PFSK-1 (cell line): ENCODE data around the gene BIRC7.

Source experiments
- FOXP2 ChIP-seq: optimal IDR thresholded peaks from 2 replicates; pipeline ENCODE3; 2011; ENCODE audit warnings: borderline replicate concordance, control low read depth, inconsistent platforms; ENCODE audit not compliant: insufficient read depth; ENCODE audit errors: extremely low read length, extremely low read depth
- POLR2AphosphoS5 ChIP-seq: IDR thresholded peaks from 2 replicates; pipeline ENCODE4 v1.6.1; 2012; ENCODE audit warnings: low read depth, mild to moderate bottlenecking, control low read depth, low read length, moderate library complexity
- SIN3A ChIP-seq: IDR thresholded peaks from 2 replicates; pipeline ENCODE4 v1.6.1; 2012; ENCODE audit warnings: mild to moderate bottlenecking, low read length, moderate library complexity, borderline replicate concordance; ENCODE audit not compliant: insufficient read depth
- TAF1 ChIP-seq: IDR thresholded peaks from 2 replicates; pipeline ENCODE4 v1.6.1; 2012; ENCODE audit warnings: low read length, control low read depth, borderline replicate concordance; ENCODE audit not compliant: insufficient read depth
- TF ChIP-seq, protein P1 (sequence below), 2 experiments: IDR thresholded peaks; 2 replicates each; pipeline versions ENCODE4 v1.6.1 to v1.8.0; 2011 to 2012; ENCODE audit warnings: low read depth in 2 of 2, low read length in 2 of 2, control low read depth in 1 of 2, inconsistent platforms in 1 of 2, mild to moderate bottlenecking in 1 of 2, moderate library complexity in 1 of 2; ENCODE audit not compliant: insufficient read depth in 1 of 2

The BIRC7 gene

DNA sequence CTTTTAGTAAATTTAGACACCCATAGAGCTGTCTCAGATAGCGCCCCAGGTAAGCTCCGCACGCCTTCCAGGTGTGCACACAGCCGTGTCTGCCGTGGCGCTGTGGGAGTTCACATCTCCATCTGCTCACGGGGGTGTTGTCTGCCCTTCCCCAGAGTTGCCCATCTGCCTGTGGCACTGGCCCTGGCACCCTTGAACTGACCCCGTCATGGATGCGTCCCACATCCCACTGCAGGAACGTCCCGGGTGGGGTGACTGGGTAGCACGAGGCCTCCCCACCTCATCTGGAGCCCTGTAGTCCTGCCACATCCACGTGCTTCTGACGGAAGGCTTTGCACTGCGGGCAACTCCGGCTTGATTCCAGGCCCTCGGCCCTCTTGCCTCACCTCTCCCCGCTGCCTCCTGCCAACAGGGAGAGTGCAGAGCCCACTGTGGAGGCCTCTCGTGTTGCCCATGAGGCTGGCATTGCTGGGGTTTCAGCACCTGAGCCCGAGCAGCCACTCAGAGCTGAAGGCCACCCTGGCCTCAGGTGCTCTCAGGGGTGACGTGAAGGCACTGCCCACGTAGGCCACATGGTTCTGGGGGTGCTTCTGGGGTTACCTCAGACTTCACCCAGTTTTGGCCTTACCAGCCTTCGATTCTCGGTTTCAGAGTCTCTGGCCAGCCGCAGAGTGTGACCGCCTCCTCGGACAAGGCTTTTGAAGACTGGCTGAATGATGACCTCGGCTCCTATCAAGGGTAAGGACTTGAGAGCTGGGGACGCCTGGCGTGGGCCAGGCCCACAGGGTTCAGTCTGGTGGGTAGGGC lies 42.0 kb downstream of the BIRC7 start:
- TF ChIP-seq, protein P1, sequence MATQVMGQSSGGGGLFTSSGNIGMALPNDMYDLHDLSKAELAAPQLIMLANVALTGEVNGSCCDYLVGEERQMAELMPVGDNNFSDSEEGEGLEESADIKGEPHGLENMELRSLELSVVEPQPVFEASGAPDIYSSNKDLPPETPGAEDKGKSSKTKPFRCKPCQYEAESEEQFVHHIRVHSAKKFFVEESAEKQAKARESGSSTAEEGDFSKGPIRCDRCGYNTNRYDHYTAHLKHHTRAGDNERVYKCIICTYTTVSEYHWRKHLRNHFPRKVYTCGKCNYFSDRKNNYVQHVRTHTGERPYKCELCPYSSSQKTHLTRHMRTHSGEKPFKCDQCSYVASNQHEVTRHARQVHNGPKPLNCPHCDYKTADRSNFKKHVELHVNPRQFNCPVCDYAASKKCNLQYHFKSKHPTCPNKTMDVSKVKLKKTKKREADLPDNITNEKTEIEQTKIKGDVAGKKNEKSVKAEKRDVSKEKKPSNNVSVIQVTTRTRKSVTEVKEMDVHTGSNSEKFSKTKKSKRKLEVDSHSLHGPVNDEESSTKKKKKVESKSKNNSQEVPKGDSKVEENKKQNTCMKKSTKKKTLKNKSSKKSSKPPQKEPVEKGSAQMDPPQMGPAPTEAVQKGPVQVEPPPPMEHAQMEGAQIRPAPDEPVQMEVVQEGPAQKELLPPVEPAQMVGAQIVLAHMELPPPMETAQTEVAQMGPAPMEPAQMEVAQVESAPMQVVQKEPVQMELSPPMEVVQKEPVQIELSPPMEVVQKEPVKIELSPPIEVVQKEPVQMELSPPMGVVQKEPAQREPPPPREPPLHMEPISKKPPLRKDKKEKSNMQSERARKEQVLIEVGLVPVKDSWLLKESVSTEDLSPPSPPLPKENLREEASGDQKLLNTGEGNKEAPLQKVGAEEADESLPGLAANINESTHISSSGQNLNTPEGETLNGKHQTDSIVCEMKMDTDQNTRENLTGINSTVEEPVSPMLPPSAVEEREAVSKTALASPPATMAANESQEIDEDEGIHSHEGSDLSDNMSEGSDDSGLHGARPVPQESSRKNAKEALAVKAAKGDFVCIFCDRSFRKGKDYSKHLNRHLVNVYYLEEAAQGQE (IDR thresholded peaks at IDR 0.05; ENCODE audit: insufficient read depth in 1 of 2, low read depth in 2 of 2, low read length in 2 of 2) = no peak
- TF ChIP-seq SIN3A (no peak), TAF1 (no peak), POLR2AphosphoS5 (no peak), FOXP2 (no peak)

- TF ChIP-seq FOXP2 (no peak), TAF1 (no peak), POLR2AphosphoS5 (no peak), SIN3A (no peak)
- TF ChIP-seq, protein P1 (IDR thresholded peaks at IDR 0.05; ENCODE audit: insufficient read depth in 1 of 2, low read depth in 2 of 2, low read length in 2 of 2) = no peak
These were observed 43.0 kb downstream of the BIRC7 start for GRCh38 chr20:63278661-63279060.

DNA sequence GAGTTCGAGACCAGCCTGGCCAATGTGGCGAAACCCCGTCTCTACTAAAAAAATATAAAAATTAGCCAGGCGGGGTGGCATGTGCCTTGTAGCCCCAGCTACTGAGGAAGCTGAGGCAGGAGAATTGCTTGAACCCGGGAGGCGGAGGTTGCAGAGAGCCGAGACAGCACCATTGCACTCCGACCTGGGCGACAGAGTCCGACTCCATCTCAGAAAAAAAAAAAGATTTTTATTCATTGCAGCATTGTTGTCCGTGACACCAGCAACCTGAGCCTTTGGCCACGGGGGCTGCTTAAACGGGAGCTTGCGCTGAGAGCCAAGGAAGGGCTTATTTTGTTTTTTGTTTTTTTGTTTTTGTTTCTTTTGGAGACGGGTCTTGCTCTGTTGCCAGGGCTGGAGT lies 44.2 kb downstream of the BIRC7 start:
- TF ChIP-seq FOXP2 (no peak), SIN3A (no peak), POLR2AphosphoS5 (no peak), TAF1 (no peak)
- TF ChIP-seq, protein P1 (IDR thresholded peaks at IDR 0.05; ENCODE audit: insufficient read depth in 1 of 2, low read depth in 2 of 2, low read length in 2 of 2) = no peak

- TF ChIP-seq SIN3A = no peak
- no peak for TF ChIP-seq FOXP2
- TF ChIP-seq, protein P1 (IDR thresholded peaks at IDR 0.05; ENCODE audit: insufficient read depth in 1 of 2, low read depth in 2 of 2, low read length in 2 of 2) = no peak
- no peak for TF ChIP-seq TAF1
- TF ChIP-seq POLR2AphosphoS5 = no peak
These were observed 44.7 kb downstream of the BIRC7 start for GRCh38 chr20:63280371-63280770.
